HG03460 (cell line): ENCODE results near the gene F2R.

Experiments
- ATAC-seq: cut with Tn5 transposase; IDR thresholded peaks from one replicate; pipeline ENCODE4 v1.9.1; 2021; ENCODE audit not compliant: unreplicated experiment

Gene F2R

GRCh38 chr5:76690037-76690679 lies 25.8 kb upstream of the F2R start:
- ATAC-seq, result no peak

DNA sequence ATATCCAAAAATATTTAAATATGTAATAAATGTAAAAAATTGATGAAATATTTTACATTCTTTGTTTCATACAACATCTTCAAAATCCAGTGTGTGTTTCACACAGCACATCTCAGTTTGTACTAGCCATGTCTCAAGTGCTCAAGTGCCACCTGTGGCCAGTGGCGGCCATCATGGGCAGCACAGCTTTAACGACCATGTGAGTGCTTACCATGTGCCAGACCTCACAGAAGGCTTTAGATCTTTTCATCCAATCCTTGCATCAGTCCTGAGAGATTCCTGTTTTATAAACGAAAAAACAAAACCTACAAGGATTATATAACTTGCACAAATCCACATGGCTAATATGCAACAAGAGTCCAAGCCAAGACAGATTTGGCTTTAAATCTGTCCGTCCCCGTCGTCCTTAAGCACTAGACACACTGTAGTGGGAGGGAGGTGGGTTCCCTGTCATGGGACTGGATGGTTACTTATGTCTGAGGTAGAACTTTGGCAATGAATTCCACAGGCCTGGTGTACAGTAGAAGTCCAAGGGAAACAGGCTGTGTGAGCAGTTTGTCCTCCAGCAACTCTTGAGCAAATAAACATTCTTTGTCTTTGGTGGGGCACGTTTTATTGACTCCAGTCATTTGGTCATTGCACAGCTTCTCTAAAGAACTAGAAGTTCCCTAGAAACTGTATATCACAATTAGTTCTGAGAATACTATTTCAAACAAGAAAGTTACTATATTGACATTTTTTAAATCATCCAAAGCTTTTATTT lies 25.0 kb upstream of the F2R start:
- ATAC-seq, result no peak

DNA sequence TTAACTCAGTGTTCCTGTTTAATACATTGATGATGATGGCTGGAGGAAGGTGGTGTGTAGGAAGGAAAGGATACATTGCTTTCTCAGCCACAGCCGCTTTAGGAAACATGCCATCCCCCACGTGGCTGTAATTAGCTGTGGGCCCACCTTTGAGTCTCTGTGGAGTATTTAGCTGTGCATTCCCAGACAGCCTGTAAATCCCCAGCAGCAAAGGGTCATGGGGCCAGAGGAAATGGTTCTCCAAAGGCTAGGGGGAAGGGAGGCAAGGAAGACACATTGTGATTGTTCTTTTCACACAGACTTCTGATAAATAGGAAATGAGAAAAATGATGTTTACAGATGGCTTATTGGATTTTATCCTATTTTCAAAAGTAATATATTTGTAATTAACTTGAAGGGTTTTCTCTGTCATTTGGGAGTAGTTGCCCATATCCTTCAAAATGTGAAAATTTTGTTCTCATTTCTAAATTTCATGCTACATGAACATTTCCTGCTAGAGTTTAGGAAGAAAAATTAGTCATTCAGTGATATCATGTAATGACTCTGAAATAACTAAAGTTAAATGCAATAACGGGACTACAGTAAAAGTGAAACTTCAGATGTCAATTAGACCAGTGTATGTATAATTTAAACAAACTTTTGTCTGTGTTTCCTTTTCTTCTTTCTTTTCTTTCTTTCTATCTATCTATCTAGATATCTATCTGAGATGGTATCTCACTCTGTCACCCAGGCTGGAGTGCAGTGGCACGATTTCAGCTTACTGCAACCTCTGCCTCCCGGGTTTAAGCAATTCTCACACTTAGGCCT lies 24.3 kb upstream of the F2R start:
- ATAC-seq, result no peak

DNA sequence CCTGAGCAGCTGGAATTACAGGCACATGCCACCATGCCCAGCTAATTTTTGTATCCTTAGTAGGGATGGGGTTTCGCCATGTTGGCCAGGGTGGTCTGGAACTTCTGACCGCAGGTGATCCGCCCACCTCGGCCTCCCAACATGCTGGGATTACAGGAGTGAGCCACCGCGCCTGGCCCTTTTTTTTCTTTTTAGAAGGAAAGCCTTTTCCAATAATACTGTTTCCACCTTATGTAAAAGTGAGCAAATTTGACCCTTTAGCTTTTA lies 23.7 kb upstream of the F2R start:
- no peak for ATAC-seq

- no peak for ATAC-seq
These were observed 23.3 kb upstream of the F2R start for GRCh38 chr5:76692651-76693050.

GRCh38 chr5:76693141-76693540 lies 22.8 kb upstream of the F2R start:
- no peak for ATAC-seq

- no peak for ATAC-seq
These were observed 21.6 kb upstream of the F2R start for GRCh38 chr5:76694317-76694716.

GRCh38 chr5:76695346-76695745 lies 20.6 kb upstream of the F2R start:
- no peak for ATAC-seq

DNA sequence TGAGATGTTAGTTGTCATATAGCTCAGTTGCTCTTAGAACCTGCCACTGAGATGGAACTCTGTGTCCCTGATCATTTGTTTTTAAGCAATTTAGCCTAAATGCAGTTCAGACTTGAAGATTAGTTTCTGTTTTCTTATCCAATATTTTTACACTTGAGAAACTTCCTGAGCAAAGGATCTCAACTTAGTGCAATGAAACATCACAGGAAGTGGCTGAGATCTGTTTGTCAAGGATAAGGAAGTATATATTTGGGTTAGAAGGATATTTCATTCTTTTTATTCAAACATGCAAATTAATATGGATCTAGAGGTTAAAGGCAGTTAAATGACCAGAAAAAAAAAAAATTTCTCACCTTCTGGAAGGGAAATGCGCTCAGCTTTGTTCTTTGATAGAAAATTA lies 19.7 kb upstream of the F2R start:
- no peak for ATAC-seq

DNA sequence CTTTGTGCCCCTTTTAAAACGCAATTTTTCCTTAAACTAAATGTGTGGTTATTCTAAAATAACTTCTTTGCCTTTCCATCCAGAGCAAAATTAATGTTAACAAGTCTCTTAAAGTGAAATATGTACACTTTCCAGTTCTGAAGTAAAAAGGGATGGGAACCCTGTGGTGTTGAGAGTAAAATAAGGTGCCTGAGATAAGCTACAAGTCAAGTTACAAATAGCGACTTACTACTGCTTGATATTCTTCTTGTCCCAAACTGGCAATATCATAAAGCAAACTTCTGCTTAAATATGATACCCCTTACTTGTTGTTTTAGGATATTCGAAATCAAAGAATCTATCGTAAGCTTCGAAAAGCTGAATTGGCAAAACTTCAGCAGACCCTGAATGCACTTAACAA lies 18.3 kb upstream of the F2R start:
- ATAC-seq, result no peak

DNA sequence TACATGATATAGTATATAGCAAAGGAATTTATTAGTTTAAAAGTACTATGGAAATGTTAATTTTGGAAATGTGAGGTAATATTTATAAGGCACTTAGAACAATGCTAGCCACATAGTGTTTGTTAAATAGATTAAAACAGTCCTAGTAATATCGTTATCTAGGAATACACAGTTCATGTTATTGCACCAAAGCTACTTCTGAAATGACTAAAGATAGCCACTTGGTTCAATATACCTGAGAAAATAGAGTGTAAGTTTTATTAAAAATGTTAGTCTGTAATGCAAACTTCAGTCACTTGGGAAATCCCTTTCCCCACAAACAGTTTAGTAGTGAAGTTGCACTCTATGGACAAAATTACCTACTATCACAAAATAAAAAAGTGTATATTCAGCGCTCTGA lies 15.4 kb upstream of the F2R start:
- no peak for ATAC-seq

DNA sequence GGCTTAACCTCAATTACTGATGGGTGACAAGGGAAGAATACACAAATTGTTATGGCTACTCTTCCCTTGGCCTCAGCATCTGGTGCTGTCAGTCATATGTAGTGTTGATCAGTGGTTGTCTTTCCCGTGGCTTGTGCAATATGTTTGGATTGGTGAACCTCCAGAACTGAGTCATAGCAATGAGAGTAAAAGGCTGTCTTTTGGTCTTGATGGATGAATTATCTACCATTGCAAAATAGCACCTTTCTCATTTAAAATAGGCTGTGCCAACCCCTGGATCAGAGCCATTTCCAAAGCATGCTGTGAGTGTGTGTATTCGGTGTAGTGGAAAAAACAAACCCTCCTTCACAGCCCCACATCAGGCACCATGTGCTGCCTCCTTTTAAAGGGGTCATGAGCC lies 14.6 kb upstream of the F2R start:
- no peak for ATAC-seq

DNA sequence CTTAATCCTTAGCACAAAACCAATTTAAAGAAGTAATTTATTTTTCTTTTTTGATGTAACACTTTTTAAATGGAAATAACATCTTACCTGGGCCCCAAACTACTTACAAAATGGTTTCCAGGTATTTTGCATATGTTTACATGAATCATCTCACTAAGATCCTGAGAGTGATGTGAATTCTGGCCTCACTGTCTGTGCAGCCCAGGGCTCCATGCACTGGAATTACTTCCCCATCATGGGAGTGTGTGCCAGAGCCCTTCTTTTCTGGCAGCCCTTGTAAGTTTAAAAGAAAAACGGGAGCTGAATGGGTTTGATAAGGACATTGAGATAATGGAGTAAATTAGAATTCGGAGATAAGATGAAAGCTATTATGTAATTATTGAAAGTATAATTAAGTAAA lies 12.2 kb upstream of the F2R start:
- no peak for ATAC-seq

GRCh38 chr5:76704131-76704663 lies 11.7 kb upstream of the F2R start:
- ATAC-seq, result no peak

GRCh38 chr5:76705574-76705973 lies 10.4 kb upstream of the F2R start:
- ATAC-seq, result no peak

GRCh38 chr5:76709762-76710161 lies 6.2 kb upstream of the F2R start:
- no peak for ATAC-seq

DNA sequence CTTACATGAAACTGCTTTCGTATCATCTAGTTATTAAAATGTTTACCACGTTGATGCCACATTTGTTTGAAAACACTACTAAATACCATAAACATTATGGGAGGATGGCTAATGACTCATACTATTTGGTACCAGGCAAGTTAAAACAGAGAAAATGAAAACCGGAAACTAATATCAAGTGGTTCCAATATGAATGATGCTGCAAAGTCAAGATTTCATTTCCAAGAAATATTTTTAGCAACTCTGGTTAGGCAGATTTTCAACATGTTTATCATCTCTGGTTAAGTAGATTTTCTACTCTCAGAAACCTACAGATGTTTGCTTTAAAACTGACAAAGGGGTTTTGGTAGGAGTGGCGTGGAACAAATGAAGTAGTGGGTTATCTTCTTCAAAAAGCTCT lies 4.9 kb upstream of the F2R start:
- ATAC-seq, result no peak

GRCh38 chr5:76714751-76715485 lies 1.0 kb upstream of the F2R start:
- ATAC-seq, result no peak

GRCh38 chr5:76715486-76715735 lies 515 bp upstream of the F2R start:
- no peak for ATAC-seq

GRCh38 chr5:76716456-76717157 lies 681 bp downstream of the F2R start:
- ATAC-seq, result no peak
